GM18870 (cell line): ENCODE data around the gene A2M.

ENCODE experiments used
- ATAC-seq: cut with Tn5 transposase; IDR thresholded peaks from one replicate; pipeline ENCODE4 v1.9.1; 2021; ENCODE audit warnings: moderate library complexity; ENCODE audit not compliant: unreplicated experiment

Gene A2M

DNA sequence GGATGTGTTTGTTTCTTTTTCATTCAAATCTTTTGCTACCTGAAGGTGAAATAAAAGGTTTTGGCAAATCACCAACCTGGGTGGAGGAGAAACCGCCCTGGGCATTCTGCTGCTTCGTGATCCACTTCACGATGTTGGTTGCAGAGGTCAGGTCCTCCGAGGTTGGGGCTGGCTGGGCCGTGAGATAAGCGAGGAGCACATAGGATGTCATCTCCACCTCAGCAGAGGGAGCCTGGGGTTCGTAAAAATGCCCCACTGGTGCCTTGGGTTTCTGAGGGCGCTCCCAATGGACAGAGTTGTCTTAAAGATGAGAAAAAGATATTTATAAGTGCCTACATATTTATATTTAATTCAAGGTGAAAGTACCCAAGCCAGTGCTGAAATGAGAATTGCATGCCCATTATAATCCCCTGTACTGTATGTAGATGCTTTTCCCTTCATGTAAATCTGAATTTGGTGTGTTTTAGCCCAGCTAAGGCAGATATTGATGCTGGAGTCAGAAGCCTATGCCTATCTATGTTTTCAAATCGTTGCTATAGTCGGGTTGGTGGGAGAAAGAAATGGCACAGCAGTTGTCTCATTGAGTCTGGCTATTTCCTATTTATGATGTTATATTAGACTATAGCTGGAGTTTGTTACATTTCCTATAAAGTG, 41.1 kb downstream of the A2M start:
- ATAC-seq = no peak

DNA sequence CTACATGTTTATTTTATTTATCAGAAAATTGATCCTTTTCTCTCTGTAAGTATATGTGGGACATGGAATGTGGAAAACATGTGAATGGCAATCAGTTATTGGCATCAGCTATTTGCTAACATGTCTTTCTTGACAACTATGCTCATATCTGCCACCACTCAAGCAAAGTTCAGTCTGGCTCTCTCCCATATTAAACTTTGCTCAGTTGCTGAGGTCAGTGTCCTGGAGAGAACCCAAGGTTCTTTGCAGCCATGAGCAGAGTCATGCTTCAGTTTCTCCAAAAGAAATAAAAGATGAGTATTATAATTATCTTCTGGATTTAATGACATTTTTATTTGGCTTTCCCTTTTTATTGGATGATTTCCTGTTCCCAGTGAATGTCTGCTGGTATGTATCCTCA, 42.6 kb downstream of the A2M start:
- no peak for ATAC-seq

DNA sequence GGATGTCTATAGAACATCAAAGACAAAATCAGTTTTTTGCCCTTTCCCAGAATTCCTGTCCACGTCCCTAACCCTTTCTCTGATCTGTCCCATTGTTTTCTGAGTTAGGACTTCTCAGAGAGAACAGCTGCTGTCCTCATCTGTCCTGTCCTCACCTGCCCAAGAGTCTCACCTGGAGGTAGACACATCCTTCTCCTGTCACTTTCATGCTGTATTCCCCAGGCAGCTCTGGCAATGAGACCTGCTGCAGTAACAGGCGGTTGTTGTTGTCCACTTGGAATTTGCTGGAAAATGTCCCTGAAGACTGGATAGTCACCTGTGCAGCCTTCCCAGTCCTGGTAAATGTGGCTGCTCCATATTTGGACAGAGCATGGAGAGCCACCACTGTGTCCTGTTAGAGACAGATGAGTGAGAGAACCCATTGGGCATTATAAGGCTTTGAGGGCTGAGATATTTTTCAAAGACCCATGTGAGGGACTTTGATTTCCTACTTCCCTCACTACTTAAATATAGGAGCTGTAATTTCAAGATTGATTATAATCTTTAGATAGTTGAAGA, 43.2 kb downstream of the A2M start:
- no peak for ATAC-seq

- ATAC-seq = no peak
Observed at GRCh38 chr12:9071969-9072368, 43.8 kb downstream of the A2M start.

DNA sequence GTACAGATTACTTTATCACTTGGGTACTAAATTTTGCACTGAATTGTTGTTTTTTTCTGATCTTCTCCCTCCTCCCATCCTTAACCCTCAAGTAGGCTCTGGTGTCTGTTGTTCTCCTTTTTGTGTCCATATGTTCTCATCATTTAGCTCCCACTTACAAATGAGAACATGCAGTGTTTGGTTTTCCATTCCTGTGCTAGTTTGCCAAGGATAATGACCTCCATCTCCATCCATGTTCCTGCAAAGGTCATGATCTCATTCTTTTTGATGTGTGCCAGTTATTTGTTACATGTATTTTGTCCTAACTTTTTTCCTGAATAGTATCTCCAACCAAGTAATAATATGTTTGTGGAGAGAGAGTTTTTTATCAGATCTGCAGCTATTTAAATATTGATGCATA, 44.2 kb downstream of the A2M start:
- no peak for ATAC-seq

GRCh38 chr12:9070351-9070750, 45.4 kb downstream of the A2M start:
- no peak for ATAC-seq

DNA sequence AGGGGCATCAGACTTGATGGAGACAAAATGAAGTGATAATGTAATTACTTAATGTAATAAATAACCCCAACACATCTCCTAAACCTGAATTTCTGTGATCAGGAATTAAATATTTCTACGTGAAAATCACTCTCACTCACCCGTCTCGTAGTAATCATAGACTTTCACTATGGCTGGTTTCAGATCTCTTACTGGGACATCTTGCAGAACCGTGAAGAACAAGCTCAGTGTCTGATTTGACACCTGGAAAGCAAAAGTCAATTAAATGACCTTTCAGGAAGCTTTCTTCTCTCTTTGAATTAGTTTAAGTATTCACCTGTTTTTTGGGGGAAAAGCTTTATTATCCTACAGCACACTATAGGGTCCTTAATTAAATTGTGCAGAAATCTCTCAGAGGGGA, 47.1 kb downstream of the A2M start:
- ATAC-seq = no peak

GRCh38 chr12:9068086-9068485, 47.6 kb downstream of the A2M start:
- ATAC-seq = no peak

GRCh38 chr12:9066755-9067423, 48.8 kb downstream of the A2M start:
- ATAC-seq = no peak

GRCh38 chr12:9066183-9066623, 49.5 kb downstream of the A2M start:
- no peak for ATAC-seq

- no peak for ATAC-seq
Observed at GRCh38 chr12:9065607-9065856, 50.2 kb downstream of the A2M start.

GRCh38 chr12:9064815-9065606, 50.7 kb downstream of the A2M start:
- ATAC-seq = no peak

DNA sequence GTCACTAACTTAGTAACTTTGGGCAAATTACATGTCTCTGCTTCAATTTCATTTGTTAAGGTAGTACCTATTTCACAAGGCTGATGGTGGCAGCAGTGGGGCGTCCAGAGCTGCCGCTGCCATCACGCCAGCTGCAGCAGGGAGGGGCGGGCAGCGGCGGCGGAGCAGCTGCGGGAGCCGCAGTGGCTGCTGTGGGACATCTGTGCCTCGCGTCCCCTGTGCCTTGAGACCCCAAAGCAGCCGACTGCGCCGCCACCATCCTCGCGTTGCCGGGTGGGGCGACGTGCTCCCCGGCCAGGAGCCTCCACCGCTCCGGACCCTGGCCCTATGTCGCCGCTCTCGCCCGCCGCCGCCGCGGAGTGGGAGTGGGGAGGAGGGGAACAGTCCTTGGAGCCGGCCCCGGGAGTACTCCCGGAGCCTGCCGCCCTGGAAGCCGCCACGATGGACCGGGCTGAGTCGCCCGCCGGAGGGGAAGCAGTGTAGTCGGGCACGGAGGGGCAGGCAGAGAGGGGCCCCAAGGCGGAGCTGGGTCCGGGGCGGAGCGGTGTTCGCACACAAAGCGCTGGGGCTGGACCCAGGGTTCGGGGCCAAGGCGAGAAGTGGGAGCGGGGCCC, 51.4 kb downstream of the A2M start:
- ATAC-seq = no peak

GRCh38 chr12:9052610-9053009, 63.1 kb downstream of the A2M start:
- ATAC-seq = no peak

- no peak for ATAC-seq
Observed at GRCh38 chr12:9051158-9051550, 64.6 kb downstream of the A2M start.

- ATAC-seq = no peak
Observed at GRCh38 chr12:9050521-9051157, 65.1 kb downstream of the A2M start.

DNA sequence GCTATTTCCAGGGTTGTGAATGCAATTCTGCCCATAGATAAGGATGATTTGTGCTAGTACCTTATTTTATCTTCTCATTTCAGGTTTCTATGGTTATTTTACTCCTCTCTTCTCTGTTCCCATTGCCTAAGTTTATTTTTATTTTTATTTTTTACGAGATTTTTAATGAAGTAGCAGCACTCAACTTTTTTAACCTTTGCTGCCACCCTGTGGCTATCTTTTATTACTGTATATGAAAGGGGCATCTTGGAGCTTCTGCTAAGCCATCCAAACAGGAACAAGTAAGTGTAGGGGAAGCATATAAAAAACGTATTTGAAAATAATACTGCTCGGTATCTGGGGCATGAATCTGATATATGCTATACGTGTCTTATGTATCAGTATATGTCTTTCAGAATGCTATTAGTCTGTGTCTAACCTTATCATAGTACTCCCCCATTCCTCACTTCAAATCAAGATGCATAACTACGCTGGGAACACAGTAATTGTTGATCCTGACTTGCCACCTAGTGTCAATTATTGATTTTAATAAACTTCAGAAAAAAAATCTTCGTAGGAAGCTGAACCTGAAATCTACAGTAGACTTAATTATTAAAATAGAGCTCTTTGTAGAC, 66.1 kb downstream of the A2M start:
- ATAC-seq = no peak

DNA sequence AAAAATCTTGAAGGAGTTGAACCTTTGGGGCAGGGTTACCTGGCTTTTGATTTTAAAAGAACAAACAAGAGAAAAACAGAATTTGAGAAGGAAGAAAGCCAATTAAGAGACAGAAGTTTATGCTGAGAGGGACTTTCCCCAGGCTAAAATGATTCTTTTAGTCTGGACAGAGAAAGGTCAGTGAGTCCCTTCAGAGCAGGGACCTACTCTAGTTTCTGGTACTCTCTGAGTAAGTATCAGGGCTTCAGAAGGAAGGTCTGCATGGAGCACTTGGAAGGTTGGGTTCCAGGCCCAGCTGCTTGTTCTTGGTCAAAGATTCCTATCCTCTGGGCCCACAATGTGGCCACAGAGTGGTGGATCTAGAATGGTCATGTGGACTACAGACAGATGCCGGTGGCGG, 66.8 kb downstream of the A2M start:
- no peak for ATAC-seq

DNA sequence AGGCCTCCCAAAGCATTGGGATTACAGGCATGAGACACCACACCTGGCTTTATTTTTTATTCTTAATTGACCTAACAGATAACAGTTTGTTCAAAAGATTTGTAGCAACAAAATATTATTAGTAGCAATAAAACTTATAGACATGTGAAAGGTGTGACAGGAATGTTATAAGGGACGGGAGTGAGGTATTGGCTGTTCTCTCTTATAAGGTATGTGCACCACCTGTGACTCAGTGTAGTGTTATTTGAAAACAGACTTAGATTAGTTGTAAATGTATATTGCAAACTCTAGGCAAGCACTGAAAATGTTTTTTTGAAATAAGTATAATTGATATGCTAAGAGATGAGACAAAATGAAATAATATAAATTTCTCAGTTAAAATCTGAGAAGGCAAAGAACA, 68.6 kb downstream of the A2M start:
- no peak for ATAC-seq

DNA sequence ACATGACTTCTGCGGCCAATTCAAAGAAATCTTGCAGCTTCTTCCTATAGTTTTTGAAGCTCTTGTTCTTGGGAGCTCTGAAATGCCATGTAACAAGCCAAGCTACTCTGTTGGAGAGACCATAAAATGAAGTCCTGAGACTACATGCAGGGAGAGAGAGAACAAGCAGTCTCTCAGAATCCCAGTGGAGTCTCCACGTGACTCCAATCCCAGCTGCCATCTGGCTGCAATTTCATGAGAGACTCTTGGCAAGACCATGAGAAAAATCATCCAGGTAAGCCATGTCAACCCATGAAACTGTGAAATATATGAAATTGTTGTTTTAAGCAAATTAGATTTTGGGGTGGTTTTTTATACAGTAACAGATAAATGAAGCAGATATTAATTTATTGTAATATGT, 72.0 kb downstream of the A2M start:
- no peak for ATAC-seq

DNA sequence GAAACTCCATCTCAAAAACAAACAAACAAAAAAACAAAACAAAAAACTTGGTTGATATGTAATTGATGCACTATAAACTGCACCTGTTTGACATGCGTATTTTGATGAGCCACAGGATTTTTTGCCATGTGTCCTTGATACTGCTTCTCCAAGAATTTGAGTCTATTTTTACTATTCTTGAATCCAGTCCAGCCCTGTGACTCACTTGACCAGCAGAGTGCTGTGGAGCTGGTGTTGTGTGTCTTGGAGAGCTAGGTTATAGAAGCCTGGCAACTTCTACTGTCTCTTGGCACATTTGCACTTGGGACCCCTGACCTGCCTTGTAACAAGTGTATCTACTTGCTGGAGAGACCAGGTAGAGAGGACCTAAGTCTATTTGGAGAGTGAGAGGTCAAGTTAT, 74.4 kb downstream of the A2M start:
- ATAC-seq = no peak
